ENCODE data around the gene SOBP. TPM values are rescaled to one million over a fixed set of nuclear protein-coding genes. Genes with fewer than 3 reads are reported as not detected.

The SOBP gene
- total and polyA plus RNA-seq, 2 experiments from 2014 or later, result 1.5 to 3.0 TPM

- TF ChIP-seq CTCF (conservative IDR thresholded peaks at IDR 0.05; ENCODE audit: low read depth in 2 of 2), result no peak
- TF ChIP-seq JUNB (IDR thresholded peaks at IDR 0.05; ENCODE audit: unreplicated experiment), result no peak
- TF ChIP-seq POLR2AphosphoS5 (IDR thresholded peaks at IDR 0.05; ENCODE audit: low read depth), result no peak
- no peak for TF ChIP-seq CREB1 (CRISPR knock-in tag; IDR thresholded peaks at IDR 0.05; ENCODE audit: low read depth)
Observed at GRCh38 chr6:107677399-107677798, 187.5 kb downstream of the SOBP start (continued).

GRCh38 chr6:107679457-107679856, 189.5 kb downstream of the SOBP start:
- Histone ChIP-seq H3K4me1 (ENCODE audit: insufficient read depth) (0 out of 2 replicates have a peak, but pooled peaks cover 4% of the 10 kb centered on the region), H3K9me2 (ENCODE audit: insufficient read depth) (peaks cover 4% of the 10 kb centered on the region; the same call in 1 of the 2 replicates), H3K27ac (ENCODE audit: low read depth) (no peak overlapping the region), H3K79me2 (replicated peaks; ENCODE audit: insufficient read depth) (no peaks in the 10 kb centered on the region), H2AFZ (peak overlapping the region; percentile 85), H3K27me3 (ENCODE audit: insufficient read depth) (peaks cover 5% of the 10 kb centered on the region; the same call in 1 of the 2 replicates), H3K4me3 (no peak overlapping the region), H4K20me1 (replicated peaks; ENCODE audit: insufficient read depth) (no peaks in the 10 kb centered on the region), H3K36me3 (ENCODE audit: insufficient read depth) (no peaks in the 10 kb centered on the region), H3F3A (replicated peaks; ENCODE audit: low read depth) (no peaks in the 10 kb centered on the region), H3K4me2 (no peak overlapping the region)
- H3K4me1 Mint-ChIP-seq, result peaks cover 10% of the 10 kb centered on the region
- peaks cover 9% of the 10 kb centered on the region for H3K27me3 Mint-ChIP-seq (ENCODE audit: insufficient read depth, low read depth, poor library complexity)
- no peaks in the 10 kb centered on the region; the same call in 1 of the 3 replicates for H3K9me3 Mint-ChIP-seq
- H3K27ac Mint-ChIP-seq, result no peak overlapping the region; the same call in 1 of the 2 replicates
- H3K4me3 Mint-ChIP-seq, result no peak overlapping the region
- no peaks in the 10 kb centered on the region for H3K36me3 Mint-ChIP-seq (ENCODE audit: low read depth)
- ATAC-seq (peak; percentile 74), DNase-seq (ENCODE audit: low spot score) (peak; percentile 75)
- TF ChIP-seq STAT1 (IDR thresholded peaks at IDR 0.05; ENCODE audit: unreplicated experiment), result no peak
- 0 out of 2 replicates have a peak, but pooled peaks have one; percentile 13 for TF ChIP-seq CREB1 (CRISPR knock-in tag; IDR thresholded peaks at IDR 0.05; ENCODE audit: low read depth)

- H3K4me2 ChIP-seq, result no peak overlapping the region
- TF ChIP-seq NANOG (IDR thresholded peaks at IDR 0.05; ENCODE audit: borderline replicate concordance) (no peak), STAT1 (IDR thresholded peaks at IDR 0.05; ENCODE audit: unreplicated experiment) (no peak), ZNF114 (CRISPR knock-in tag; IDR thresholded peaks at IDR 0.05) (no peak), ZNF462 (CRISPR knock-in tag; IDR thresholded peaks at IDR 0.05) (no peak), JUNB (IDR thresholded peaks at IDR 0.05; ENCODE audit: unreplicated experiment) (no peak), CREB1 (CRISPR knock-in tag; IDR thresholded peaks at IDR 0.05; ENCODE audit: low read depth) (no peak), EZH2phosphoT487 (IDR thresholded peaks at IDR 0.05; ENCODE audit: unreplicated experiment) (no peak), POLR2AphosphoS5 (IDR thresholded peaks at IDR 0.05; ENCODE audit: low read depth) (no peak)
Observed at GRCh38 chr6:107682721-107683120, 192.8 kb downstream of the SOBP start.

More at GRCh38 chr6:107682721-107683120, 192.8 kb downstream of the SOBP start:
- no peak for ATAC-seq
- no peaks in the 10 kb centered on the region for H3K27me3 ChIP-seq (ENCODE audit: insufficient read depth)
- no peaks in the 10 kb centered on the region for H3F3A ChIP-seq (replicated peaks; ENCODE audit: low read depth)
- DNase-seq (ENCODE audit: low spot score), result no peak
- H3K4me3 ChIP-seq, result no peak overlapping the region
- H3K27me3 Mint-ChIP-seq (ENCODE audit: insufficient read depth, low read depth, poor library complexity), result no peaks in the 10 kb centered on the region
- H2AFZ ChIP-seq, result no peak overlapping the region
- no peaks in the 10 kb centered on the region for H3K79me2 ChIP-seq (replicated peaks; ENCODE audit: insufficient read depth)
- H3K4me1 ChIP-seq (ENCODE audit: insufficient read depth), result no peaks in the 10 kb centered on the region
- no peak overlapping the region for H3K27ac Mint-ChIP-seq
- no peak overlapping the region for H3K27ac ChIP-seq (ENCODE audit: low read depth)
- H3K36me3 ChIP-seq (ENCODE audit: insufficient read depth), result no peaks in the 10 kb centered on the region
- H3K9me2 ChIP-seq (ENCODE audit: insufficient read depth), result peaks cover 8% of the 10 kb centered on the region; the same call in 1 of the 2 replicates
- H3K4me3 Mint-ChIP-seq, result no peak overlapping the region
- H4K20me1 ChIP-seq (replicated peaks; ENCODE audit: insufficient read depth), result no peaks in the 10 kb centered on the region
- no peaks in the 10 kb centered on the region; the same call in 1 of the 3 replicates for H3K9me3 Mint-ChIP-seq
- H3K36me3 Mint-ChIP-seq (ENCODE audit: low read depth), result no peaks in the 10 kb centered on the region
- peaks cover 6% of the 10 kb centered on the region for H3K4me1 Mint-ChIP-seq
